Measurements from ENCODE around the gene CCDC9B. TPM values are rescaled to one million over a fixed set of nuclear protein-coding genes. Genes with fewer than 3 reads are reported as not detected.
A peak's percentile ranks its signal among the peaks of the same experiment; 100 is the strongest.

The CCDC9B gene
- total and polyA plus RNA-seq, 7 donors: 14.5 to 161 (median 87.0) TPM

- H3K4me3 ChIP-seq: no peak overlapping the region
- ATAC-seq: no peak
These were observed 28.2 kb upstream of the CCDC9B start for GRCh38 chr15:40368719-40369473.

DNA sequence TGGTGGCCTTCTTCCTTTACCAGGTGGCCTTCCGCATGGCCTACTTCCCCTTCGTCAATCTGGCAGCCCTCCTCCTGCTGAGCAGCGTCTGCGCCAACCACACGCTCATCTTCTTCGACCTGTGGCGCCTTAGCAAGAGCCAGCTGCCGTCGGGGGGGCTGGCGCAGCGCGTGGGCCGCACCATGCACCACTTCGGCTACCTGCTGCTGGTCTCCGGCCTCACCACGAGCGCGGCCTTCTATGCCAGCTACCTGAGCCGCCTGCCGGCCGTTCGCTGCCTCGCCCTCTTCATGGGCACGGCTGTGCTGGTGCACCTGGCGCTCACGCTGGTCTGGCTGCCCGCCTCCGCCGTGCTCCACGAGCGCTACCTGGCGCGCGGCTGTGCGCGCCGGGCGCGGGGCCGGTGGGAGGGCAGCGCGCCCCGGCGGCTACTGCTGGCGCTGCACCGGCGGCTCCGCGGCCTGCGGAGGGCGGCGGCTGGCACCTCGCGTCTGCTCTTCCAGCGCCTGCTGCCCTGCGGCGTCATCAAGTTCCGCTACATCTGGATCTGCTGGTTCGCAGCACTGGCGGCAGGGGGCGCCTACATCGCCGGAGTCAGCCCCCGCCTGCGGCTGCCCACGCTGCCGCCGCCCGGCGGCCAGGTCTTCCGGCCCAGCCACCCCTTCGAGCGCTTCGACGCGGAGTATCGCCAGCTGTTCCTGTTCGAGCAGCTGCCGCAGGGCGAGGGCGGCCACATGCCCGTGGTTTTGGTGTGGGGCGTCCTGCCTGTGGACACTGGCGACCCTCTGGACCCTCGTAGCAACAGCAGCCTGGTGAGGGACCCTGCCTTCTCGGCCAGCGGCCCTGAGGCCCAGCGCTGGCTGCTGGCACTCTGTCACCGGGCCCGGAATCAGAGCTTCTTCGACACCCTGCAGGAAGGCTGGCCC is 27.2 kb upstream of the CCDC9B start:
- DNase-seq (peak; percentile 85 to 93), ATAC-seq (peak; percentile 79 to 86 (median 84))
- H3K27me3 ChIP-seq (ENCODE audit: insufficient read depth in 3 of 3, low read length in 2 of 3): no peaks in the 10 kb centered on the region
- no peaks in the 10 kb centered on the region for H3K36me3 ChIP-seq (ENCODE audit: insufficient read depth in 1 of 2, low read depth in 1 of 2)
- peak overlapping the region; percentile 55 for H3K4me3 ChIP-seq
- WGBS, 3 donors: 10 to 14% (median 11%) methylated on average over 66 to 91 of the region's 91 CpGs
- peaks cover 18% of the 10 kb centered on the region for H3K4me1 ChIP-seq
- TF ChIP-seq CTCF (IDR thresholded peaks at IDR 0.05): peak; percentile 85
- intact Hi-C loops (cut with DNase I): loop anchor here in 1 of 2 donors (1.0 to 5.0 kb wide), 2 partner anchors 45 to 54 kb away; partner anchors contain the start of gene INAFM2
- H3K9me3 ChIP-seq: no peaks in the 10 kb centered on the region
- peak overlapping the region; percentile 81 for H3K27ac ChIP-seq

More at GRCh38 chr15:40368719-40369473, 28.2 kb upstream of the CCDC9B start:
- 92 to 97% (median 94%) methylated on average over 24 of the region's 24 CpGs for WGBS, 3 donors
- Histone ChIP-seq H3K27me3 (ENCODE audit: insufficient read depth in 3 of 3, low read length in 2 of 3) (no peaks in the 10 kb centered on the region), H3K4me1 (peaks cover 18% of the 10 kb centered on the region), H3K27ac (no peak overlapping the region), H3K36me3 (ENCODE audit: insufficient read depth in 1 of 2, low read depth in 1 of 2) (no peaks in the 10 kb centered on the region), H3K9me3 (no peaks in the 10 kb centered on the region)
- no peak for TF ChIP-seq CTCF (IDR thresholded peaks at IDR 0.05)
- intact Hi-C loops (cut with DNase I): loop anchor here in 1 of 2 donors (5.0 kb wide), 1 partner anchor 53 kb away; no protein-coding TSS in a partner anchor
- no peak for DNase-seq

GRCh38 chr15:40367371-40367685 is 26.6 kb upstream of the CCDC9B start:
- TF ChIP-seq CTCF (IDR thresholded peaks at IDR 0.05): no peak
- Histone ChIP-seq H3K4me1 (peaks cover 18% of the 10 kb centered on the region), H3K27ac (peak overlapping the region; percentile 81), H3K9me3 (no peaks in the 10 kb centered on the region), H3K4me3 (peak overlapping the region; percentile 55), H3K27me3 (ENCODE audit: insufficient read depth in 3 of 3, low read length in 2 of 3) (no peaks in the 10 kb centered on the region), H3K36me3 (ENCODE audit: insufficient read depth in 1 of 2, low read depth in 1 of 2) (no peaks in the 10 kb centered on the region)
- ATAC-seq (peak in 3 of 4 donors; percentile 0 to 11 (median 3)), DNase-seq (no peak)
- 52 to 77% (median 61%) methylated on average over 5 of the region's 5 CpGs for WGBS, 3 donors
- intact Hi-C loops (cut with DNase I): loop anchor here in 1 of 2 donors (1.0 to 5.0 kb wide), 2 partner anchors 44 to 55 kb away; partner anchors contain the start of gene INAFM2

GRCh38 chr15:40366457-40367370 is 26.0 kb upstream of the CCDC9B start:
- WGBS, 3 donors: 39 to 53% (median 51%) methylated on average over 13 to 14 of the region's 14 CpGs
- H3K9me3 ChIP-seq: no peaks in the 10 kb centered on the region
- intact Hi-C loops (cut with DNase I): loop anchor here in 1 of 2 donors (1.0 to 5.0 kb wide), 2 partner anchors 43 to 56 kb away; partner anchors contain the start of gene INAFM2
- peak overlapping the region; percentile 55 for H3K4me3 ChIP-seq
- peak overlapping the region; percentile 81 for H3K27ac ChIP-seq
- H3K27me3 ChIP-seq (ENCODE audit: insufficient read depth in 3 of 3, low read length in 2 of 3): no peaks in the 10 kb centered on the region
- H3K4me1 ChIP-seq: peaks cover 18% of the 10 kb centered on the region
- TF ChIP-seq CTCF (IDR thresholded peaks at IDR 0.05): no peak
- DNase-seq: peak; percentile 84 to 95
- peak; percentile 87 to 94 (median 90) for ATAC-seq
- no peaks in the 10 kb centered on the region for H3K36me3 ChIP-seq (ENCODE audit: insufficient read depth in 1 of 2, low read depth in 1 of 2)
